HEK293 (cell line): ENCODE data around the gene IGFALS.

Experiments used
- BCL11A ChIP-seq: fragments of 450-650 bp; formaldehyde crosslinking; IDR thresholded peaks from 2 replicates; pipeline ENCODE4 v1.5.1; 2016; ENCODE audit warnings: low read depth, missing biosample characterization, missing genetic modification characterization
- ELK4 ChIP-seq: IDR thresholded peaks from 2 replicates; pipeline ENCODE4 v1.6.1; 2011; ENCODE audit warnings: mild to moderate bottlenecking, low read depth, low read length, borderline replicate concordance
- HOXD13 ChIP-seq: sonication (generic); formaldehyde crosslinking; IDR thresholded peaks from 2 replicates; pipeline ENCODE4 v1.8.0; 2022; ENCODE audit warnings: missing genetic modification reagents, borderline replicate concordance
- IKZF3 ChIP-seq: fragments of 450-650 bp; IDR thresholded peaks from 2 replicates; pipeline ENCODE4 v1.5.0; 2018; ENCODE audit warnings: missing biosample characterization, mild to moderate bottlenecking, missing genetic modification characterization, moderate library complexity
- KLF16 ChIP-seq: fragments of 450-650 bp; formaldehyde crosslinking; IDR thresholded peaks from 2 replicates; pipeline ENCODE4 v1.5.1; 2017; ENCODE audit warnings: missing biosample characterization, missing genetic modification characterization
- MYNN ChIP-seq: fragments of 450-650 bp; formaldehyde crosslinking; IDR thresholded peaks from 2 replicates; pipeline ENCODE4 v1.5.1; 2016; ENCODE audit warnings: missing biosample characterization, missing genetic modification characterization, borderline replicate concordance
- SALL2 ChIP-seq: fragments of 450-650 bp; formaldehyde crosslinking; IDR thresholded peaks from 2 replicates; pipeline ENCODE4 v1.5.0; 2017; ENCODE audit warnings: missing biosample characterization, mild to moderate bottlenecking, missing genetic modification characterization, borderline replicate concordance
- SP2 ChIP-seq: fragments of 450-650 bp; formaldehyde crosslinking; IDR thresholded peaks from 2 replicates; pipeline ENCODE4 v1.5.1; 2016; ENCODE audit warnings: missing biosample characterization, missing genetic modification characterization
- TCF7L2 ChIP-seq: IDR thresholded peaks from 2 replicates; pipeline ENCODE4 v1.6.1; 2011; ENCODE audit warnings: low read depth, mild to moderate bottlenecking, inconsistent platforms, low read length, moderate library complexity, borderline replicate concordance
- ZBTB11 ChIP-seq: fragments of 450-650 bp; formaldehyde crosslinking; conservative IDR thresholded peaks from 2 replicates; pipeline ENCODE4 v1.5.1; 2016; ENCODE audit warnings: low read depth, missing biosample characterization, missing genetic modification characterization
- ZFP37 ChIP-seq: fragments of 450-650 bp; formaldehyde crosslinking; IDR thresholded peaks from 2 replicates; pipeline ENCODE4 v1.5.1; 2016; ENCODE audit warnings: missing biosample characterization, missing genetic modification characterization
- ZNF223 ChIP-seq: fragments of 450-650 bp; formaldehyde crosslinking; IDR thresholded peaks from 2 replicates; pipeline ENCODE4 v1.5.1; 2016; ENCODE audit warnings: missing biosample characterization, missing genetic modification characterization
- ZNF280D ChIP-seq: fragments of 450-650 bp; formaldehyde crosslinking; IDR thresholded peaks from 2 replicates; pipeline ENCODE4 v1.5.1; 2016; ENCODE audit warnings: missing biosample characterization, missing genetic modification characterization
- ZNF302 ChIP-seq: fragments of 450-650 bp; formaldehyde crosslinking; IDR thresholded peaks from 2 replicates; pipeline ENCODE4 v1.5.1; 2016; ENCODE audit warnings: missing biosample characterization, missing genetic modification characterization, low read depth
- ZNF324 ChIP-seq: fragments of 450-650 bp; formaldehyde crosslinking; IDR thresholded peaks from 2 replicates; pipeline ENCODE4 v1.5.1; 2016; ENCODE audit warnings: missing biosample characterization, missing genetic modification characterization
- ZNF423 ChIP-seq: fragments of 450-650 bp; formaldehyde crosslinking; IDR thresholded peaks from 2 replicates; pipeline ENCODE4 v1.5.1; 2016; ENCODE audit warnings: missing biosample characterization, missing genetic modification characterization
- ZNF513 ChIP-seq: fragments of 450-650 bp; IDR thresholded peaks from 2 replicates; pipeline ENCODE4 v1.5.1; 2018; ENCODE audit warnings: missing biosample characterization, missing genetic modification characterization
- ZNF518A ChIP-seq: fragments of 450-650 bp; formaldehyde crosslinking; conservative IDR thresholded peaks from 2 replicates; pipeline ENCODE4 v1.5.1; 2016; ENCODE audit warnings: low read depth, missing biosample characterization, missing genetic modification characterization
- ZNF596 ChIP-seq: fragments of 450-650 bp; IDR thresholded peaks from 2 replicates; pipeline ENCODE4 v1.5.0; 2018; ENCODE audit warnings: missing biosample characterization, mild to moderate bottlenecking, missing genetic modification characterization, moderate library complexity
- ZNF843 ChIP-seq: fragments of 450-650 bp; formaldehyde crosslinking; IDR thresholded peaks from 2 replicates; pipeline ENCODE4 v1.5.1; 2016; ENCODE audit warnings: missing biosample characterization, missing genetic modification characterization
- TF ChIP-seq, protein P1 (sequence below): fragments of 450-650 bp; formaldehyde crosslinking; IDR thresholded peaks from 2 replicates; pipeline ENCODE4 v1.5.1; 2017; ENCODE audit warnings: missing biosample characterization, missing genetic modification characterization
- TF ChIP-seq, protein P2 (sequence below): fragments of 450-650 bp; formaldehyde crosslinking; IDR thresholded peaks from 2 replicates; pipeline ENCODE4 v1.5.1; 2017; ENCODE audit warnings: missing biosample characterization, missing genetic modification characterization

The IGFALS gene

GRCh38 chr16:1771188-1771863 is 22.2 kb downstream of the IGFALS start, which contains the start of gene NME3 (continued):
- TF ChIP-seq ELK4 (no peak), BCL11A (no peak), KLF16 (tag by site-specific recombination) (no peak), IKZF3 (tag by site-specific recombination) (0 out of 2 replicates have a peak, but pooled peaks have one; percentile 5), ZNF302 (tag by site-specific recombination) (no peak), HOXD13 (no peak), ZBTB11 (no peak), ZNF513 (no peak; the same call in 1 of the 2 replicates), SALL2 (tag by site-specific recombination) (no peak), ZNF324 (tag by site-specific recombination) (no peak), ZNF596 (tag by site-specific recombination) (no peak), ZNF280D (tag by site-specific recombination) (no peak), ZNF223 (tag by site-specific recombination) (no peak), MYNN (tag by site-specific recombination) (no peak), ZNF518A (tag by site-specific recombination) (no peak), ZNF423 (peak; percentile 89), TCF7L2 (no peak), ZNF843 (tag by site-specific recombination) (no peak), ZFP37 (tag by site-specific recombination) (no peak), SP2 (tag by site-specific recombination) (peak; percentile 44)
- TF ChIP-seq, protein P1, sequence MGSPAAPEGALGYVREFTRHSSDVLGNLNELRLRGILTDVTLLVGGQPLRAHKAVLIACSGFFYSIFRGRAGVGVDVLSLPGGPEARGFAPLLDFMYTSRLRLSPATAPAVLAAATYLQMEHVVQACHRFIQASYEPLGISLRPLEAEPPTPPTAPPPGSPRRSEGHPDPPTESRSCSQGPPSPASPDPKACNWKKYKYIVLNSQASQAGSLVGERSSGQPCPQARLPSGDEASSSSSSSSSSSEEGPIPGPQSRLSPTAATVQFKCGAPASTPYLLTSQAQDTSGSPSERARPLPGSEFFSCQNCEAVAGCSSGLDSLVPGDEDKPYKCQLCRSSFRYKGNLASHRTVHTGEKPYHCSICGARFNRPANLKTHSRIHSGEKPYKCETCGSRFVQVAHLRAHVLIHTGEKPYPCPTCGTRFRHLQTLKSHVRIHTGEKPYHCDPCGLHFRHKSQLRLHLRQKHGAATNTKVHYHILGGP, result no peak
- TF ChIP-seq, protein P2, sequence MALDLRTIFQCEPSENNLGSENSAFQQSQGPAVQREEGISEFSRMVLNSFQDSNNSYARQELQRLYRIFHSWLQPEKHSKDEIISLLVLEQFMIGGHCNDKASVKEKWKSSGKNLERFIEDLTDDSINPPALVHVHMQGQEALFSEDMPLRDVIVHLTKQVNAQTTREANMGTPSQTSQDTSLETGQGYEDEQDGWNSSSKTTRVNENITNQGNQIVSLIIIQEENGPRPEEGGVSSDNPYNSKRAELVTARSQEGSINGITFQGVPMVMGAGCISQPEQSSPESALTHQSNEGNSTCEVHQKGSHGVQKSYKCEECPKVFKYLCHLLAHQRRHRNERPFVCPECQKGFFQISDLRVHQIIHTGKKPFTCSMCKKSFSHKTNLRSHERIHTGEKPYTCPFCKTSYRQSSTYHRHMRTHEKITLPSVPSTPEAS (tag by site-specific recombination), result no peak
